Measurements from ENCODE around the gene PPTC7. TPM values are rescaled to one million over a fixed set of nuclear protein-coding genes. Genes with fewer than 3 reads are reported as not detected.
"Not testable (repeated sequence)": the region's sequence is repeated elsewhere in the genome, so short reads cannot be mapped to it uniquely, and the experiment has no call there.

Gene PPTC7
- total RNA-seq, 1 donor from 2014 or later = 14.2 TPM

- no peaks in the 10 kb centered on the region for H3K36me3 Mint-ChIP-seq
- DNase-seq (ENCODE audit: low spot score in 2 of 2, unreplicated experiment in 2 of 2) = no peak
- H3K4me1 Mint-ChIP-seq = peaks cover 9% of the 10 kb centered on the region
- H3K27ac Mint-ChIP-seq = peak overlapping the region; percentile 64
- no peaks in the 10 kb centered on the region for H3K9me3 Mint-ChIP-seq
- TF ChIP-seq CTCF (IDR thresholded peaks at IDR 0.05; ENCODE audit: unreplicated experiment) = no peak
- H3K4me3 Mint-ChIP-seq = no peak overlapping the region
- H3K27me3 Mint-ChIP-seq (ENCODE audit: low read depth) = no peaks in the 10 kb centered on the region
Observed at GRCh38 chr12:110590806-110591326, 7.7 kb upstream of the PPTC7 start.

- H3K4me1 Mint-ChIP-seq = peaks cover 17% of the 10 kb centered on the region
- no peaks in the 10 kb centered on the region for H3K9me3 Mint-ChIP-seq
- no peak overlapping the region for H3K4me3 Mint-ChIP-seq
- no peak for DNase-seq (ENCODE audit: low spot score in 2 of 2, unreplicated experiment in 2 of 2)
- H3K36me3 Mint-ChIP-seq = no peaks in the 10 kb centered on the region
- H3K27ac Mint-ChIP-seq = no peak overlapping the region
- no peaks in the 10 kb centered on the region for H3K27me3 Mint-ChIP-seq (ENCODE audit: low read depth)
- TF ChIP-seq CTCF (IDR thresholded peaks at IDR 0.05; ENCODE audit: unreplicated experiment) = no peak
Observed at GRCh38 chr12:110590059-110590458, 6.9 kb upstream of the PPTC7 start.

- H3K27me3 Mint-ChIP-seq (ENCODE audit: low read depth); H3K27ac Mint-ChIP-seq; H3K9me3 Mint-ChIP-seq; H3K36me3 Mint-ChIP-seq; DNase-seq (ENCODE audit: low spot score in 2 of 2, unreplicated experiment in 2 of 2); H3K4me3 Mint-ChIP-seq: not testable (repeated sequence)
- H3K4me1 Mint-ChIP-seq = peaks cover 33% of the 10 kb centered on the region
Observed at GRCh38 chr12:110587102-110587501, 4.0 kb upstream of the PPTC7 start.

GRCh38 chr12:110585231-110585799 is 2.2 kb upstream of the PPTC7 start:
- no peak overlapping the region for H3K4me3 Mint-ChIP-seq
- no peak for TF ChIP-seq CTCF (IDR thresholded peaks at IDR 0.05; ENCODE audit: unreplicated experiment)
- H3K36me3 Mint-ChIP-seq = no peaks in the 10 kb centered on the region
- no peaks in the 10 kb centered on the region for H3K9me3 Mint-ChIP-seq
- peaks cover 37% of the 10 kb centered on the region for H3K4me1 Mint-ChIP-seq
- H3K27me3 Mint-ChIP-seq (ENCODE audit: low read depth) = no peaks in the 10 kb centered on the region
- H3K27ac Mint-ChIP-seq = peak overlapping the region; percentile 67
- DNase-seq (ENCODE audit: low spot score in 2 of 2, unreplicated experiment in 2 of 2) = no peak

- peak overlapping the region; percentile 79 for H3K27ac Mint-ChIP-seq
- H3K9me3 Mint-ChIP-seq = no peaks in the 10 kb centered on the region
- TF ChIP-seq CTCF (IDR thresholded peaks at IDR 0.05; ENCODE audit: unreplicated experiment) = no peak
- H3K36me3 Mint-ChIP-seq = no peaks in the 10 kb centered on the region
- H3K4me1 Mint-ChIP-seq = peaks cover 37% of the 10 kb centered on the region
- DNase-seq (ENCODE audit: low spot score in 2 of 2, unreplicated experiment in 2 of 2) = peak; percentile 38 to 60
- H3K4me3 Mint-ChIP-seq = peak overlapping the region; percentile 84
- no peaks in the 10 kb centered on the region for H3K27me3 Mint-ChIP-seq (ENCODE audit: low read depth)
Observed at GRCh38 chr12:110582276-110583136, 612 bp downstream of the PPTC7 start.

- H3K27ac Mint-ChIP-seq = peak overlapping the region; percentile 79
- peak overlapping the region; percentile 84 for H3K4me3 Mint-ChIP-seq
- H3K9me3 Mint-ChIP-seq = no peaks in the 10 kb centered on the region
- peaks cover 37% of the 10 kb centered on the region for H3K4me1 Mint-ChIP-seq
- TF ChIP-seq CTCF (IDR thresholded peaks at IDR 0.05; ENCODE audit: unreplicated experiment) = no peak
- no peaks in the 10 kb centered on the region for H3K36me3 Mint-ChIP-seq
- no peaks in the 10 kb centered on the region for H3K27me3 Mint-ChIP-seq (ENCODE audit: low read depth)
- no peak for DNase-seq (ENCODE audit: low spot score in 2 of 2, unreplicated experiment in 2 of 2)
Observed at GRCh38 chr12:110581931-110582275, 1.2 kb downstream of the PPTC7 start.
